Measurements from ENCODE around the gene GOLGA8R.
"Not testable (repeated sequence)": the region's sequence is repeated elsewhere in the genome, so short reads cannot be mapped to it uniquely, and the experiment has no call there.

- TF ChIP-seq, protein P1, sequence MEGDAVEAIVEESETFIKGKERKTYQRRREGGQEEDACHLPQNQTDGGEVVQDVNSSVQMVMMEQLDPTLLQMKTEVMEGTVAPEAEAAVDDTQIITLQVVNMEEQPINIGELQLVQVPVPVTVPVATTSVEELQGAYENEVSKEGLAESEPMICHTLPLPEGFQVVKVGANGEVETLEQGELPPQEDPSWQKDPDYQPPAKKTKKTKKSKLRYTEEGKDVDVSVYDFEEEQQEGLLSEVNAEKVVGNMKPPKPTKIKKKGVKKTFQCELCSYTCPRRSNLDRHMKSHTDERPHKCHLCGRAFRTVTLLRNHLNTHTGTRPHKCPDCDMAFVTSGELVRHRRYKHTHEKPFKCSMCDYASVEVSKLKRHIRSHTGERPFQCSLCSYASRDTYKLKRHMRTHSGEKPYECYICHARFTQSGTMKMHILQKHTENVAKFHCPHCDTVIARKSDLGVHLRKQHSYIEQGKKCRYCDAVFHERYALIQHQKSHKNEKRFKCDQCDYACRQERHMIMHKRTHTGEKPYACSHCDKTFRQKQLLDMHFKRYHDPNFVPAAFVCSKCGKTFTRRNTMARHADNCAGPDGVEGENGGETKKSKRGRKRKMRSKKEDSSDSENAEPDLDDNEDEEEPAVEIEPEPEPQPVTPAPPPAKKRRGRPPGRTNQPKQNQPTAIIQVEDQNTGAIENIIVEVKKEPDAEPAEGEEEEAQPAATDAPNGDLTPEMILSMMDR (IDR thresholded peaks at IDR 0.05; ENCODE audit: low read length) = not testable (repeated sequence)
- TF ChIP-seq EZH2 (IDR thresholded peaks at IDR 0.05; ENCODE audit: borderline replicate concordance, low read length) = not testable (repeated sequence)
Measured at GRCh38 chr15:30438348-30438747, 24.3 kb upstream of the GOLGA8R start.

All from OCI-LY1 (cell line).